Measurements from ENCODE around the gene UBA1. TPM values are rescaled to one million over a fixed set of nuclear protein-coding genes. Genes with fewer than 3 reads are reported as not detected.

Gene UBA1
- total and polyA plus RNA-seq, 2 of the 8 experiments (the other 6 are each of a cell fraction or from before 2014, with no cell fraction given): 313 to 458 TPM

DNA sequence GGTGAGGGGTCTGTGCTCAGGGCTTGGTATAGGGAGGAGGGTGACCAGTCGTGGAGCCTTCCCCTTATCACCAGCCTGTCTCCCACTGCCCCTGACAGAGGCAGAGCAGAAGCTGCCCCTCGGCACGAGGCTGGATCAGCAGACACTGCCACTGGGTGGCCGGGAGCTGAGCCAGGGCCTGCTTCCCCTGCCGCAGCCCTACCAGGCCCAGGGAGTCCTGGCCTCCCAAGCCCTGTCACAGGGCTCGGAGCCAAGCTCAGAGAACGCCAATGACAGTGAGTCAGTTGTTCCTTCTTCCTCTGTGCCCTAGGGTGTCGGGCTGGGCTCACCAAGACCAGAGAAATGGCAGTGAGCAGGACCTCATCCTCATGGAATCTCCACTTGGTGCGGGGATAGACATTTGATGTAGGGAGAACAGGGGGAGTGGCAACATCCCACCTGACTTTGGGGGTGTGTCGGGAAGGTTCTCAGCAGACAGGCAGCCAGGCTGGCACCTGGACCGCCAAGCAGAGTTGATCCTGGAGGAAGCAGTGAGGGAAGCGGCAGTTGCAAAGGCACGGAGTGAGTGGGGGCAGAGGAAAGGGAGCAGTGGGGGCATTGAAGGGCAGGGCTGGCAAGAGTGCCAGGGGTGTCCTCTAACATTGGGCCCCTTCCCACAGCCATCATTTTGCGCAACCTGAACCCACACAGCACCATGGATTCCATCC is 14.3 kb upstream of the UBA1 start (continued):
- TF ChIP-seq FOSL1 (IDR thresholded peaks at IDR 0.05; ENCODE audit: insufficient read depth, low read depth, low read length) (no peak), KDM5A (IDR thresholded peaks at IDR 0.05; ENCODE audit: low read length) (no peak), CBX5 (IDR thresholded peaks at IDR 0.05; ENCODE audit: low read depth, low read length) (no peak)

Data from H1 (cell line).